ENCODE results near the gene ABI1. TPM values are rescaled to one million over a fixed set of nuclear protein-coding genes. Genes with fewer than 3 reads are reported as not detected.

Gene ABI1
- total and polyA plus RNA-seq, 7 donors = 13.9 to 33.8 (median 29.7) TPM

DNA sequence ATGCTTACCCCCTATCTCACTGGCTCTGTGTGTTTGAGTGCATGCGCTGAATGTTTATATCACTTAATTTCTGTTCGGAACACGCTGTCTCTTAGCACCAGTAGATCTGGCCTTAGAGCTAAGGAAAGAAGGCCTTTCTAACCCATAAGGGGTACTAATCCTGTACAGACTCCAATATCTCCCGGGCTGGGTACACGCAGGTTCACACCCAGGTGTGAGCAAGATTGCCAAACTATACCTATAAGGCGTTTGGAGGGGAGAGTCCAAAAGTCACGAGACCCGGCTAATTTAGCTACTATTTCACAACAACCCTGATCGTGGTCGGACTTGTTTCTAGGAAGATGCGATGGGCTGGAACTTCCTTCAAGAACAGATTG, 164.0 kb downstream of the ABI1 start:
- ATAC-seq = peak in 1 of 4 donors; percentile 12
- Histone ChIP-seq H3K27me3 (ENCODE audit: insufficient read depth in 3 of 3, low read length in 2 of 3) (no peaks in the 10 kb centered on the region), H3K36me3 (ENCODE audit: insufficient read depth in 1 of 2, low read depth in 1 of 2) (no peaks in the 10 kb centered on the region), H3K4me3 (peak overlapping the region; percentile 100), H3K27ac (peak overlapping the region; percentile 90), H3K9me3 (no peaks in the 10 kb centered on the region), H3K4me1 (peaks cover 14% of the 10 kb centered on the region)
- intact Hi-C loops (cut with DNase I) = loop anchor here in 1 of 2 donors (5.0 kb wide), 1 partner anchor 166 kb away; the partner anchor contains the start of gene ABI1
- TF ChIP-seq CTCF (IDR thresholded peaks at IDR 0.05) = no peak
- DNase-seq = no peak
- WGBS, 3 donors = 25 to 26% (median 25%) methylated on average over 11 of the region's 11 CpGs

Other genes with a start within 250 kb of the ABI1 start
- 10 to 100 TPM in 1 of 4 donors, 1 to 10 TPM in 3; 4.3 to 18.9 (median 6.9) TPM for gene PDSS1, start 163.3 kb downstream of the ABI1 start, total RNA-seq
- gene PDSS1, start 163.3 kb downstream of the ABI1 start, polyA plus RNA-seq = 10 to 100 TPM; 13.4 to 51.9 (median 14.2) TPM
- gene ANKRD26, start 239.5 kb upstream of the ABI1 start, total RNA-seq = 1 to 10 TPM; 7.0 to 9.8 (median 8.7) TPM
- 10 to 100 TPM in 1 of 3 donors, 1 to 10 TPM in 2; 4.0 to 12.7 (median 4.4) TPM for gene ANKRD26, start 239.5 kb upstream of the ABI1 start, polyA plus RNA-seq